IPS DF 6.9 (cell line): ENCODE data around the gene DUT.

Experiments used
- DNase-seq: peaks from one replicate; pipeline ENCODE4 v3.0.0-alpha.2; 2013; ENCODE audit warnings: low read depth, low spot score
- H3K27ac ChIP-seq: one replicate; pipeline ENCODE4 v1.5.1; 2013; ENCODE audit warnings: low read length, control low read depth
- H3K27me3 ChIP-seq: 2 replicates; pipeline ENCODE4 v1.6.1; 2013; ENCODE audit warnings: mild to moderate bottlenecking, low read length; ENCODE audit not compliant: control insufficient read depth, insufficient read depth
- H3K36me3 ChIP-seq: 2 replicates; pipeline ENCODE4 v1.6.1; 2013; ENCODE audit warnings: low read length; ENCODE audit not compliant: control insufficient read depth, insufficient read depth
- H3K4me1 ChIP-seq: 2 replicates; pipeline ENCODE4 v1.6.1; 2013; ENCODE audit warnings: low read length; ENCODE audit not compliant: control insufficient read depth, insufficient read depth
- H3K4me3 ChIP-seq: 2 replicates; pipeline ENCODE4 v1.5.1; 2013; ENCODE audit warnings: mild to moderate bottlenecking, low read length
- H3K9me3 ChIP-seq: 2 replicates; pipeline ENCODE4 v1.6.1; 2013; ENCODE audit warnings: low read length, inconsistent platforms; ENCODE audit not compliant: control insufficient read depth, insufficient read depth
- WGBS: extraction: QIAGEN DNeasy Blood & Tissue Kit; methylation state at CpG from one replicate; pipeline ENCODE4 v1.1.7; 2013; ENCODE audit warnings: mixed read lengths, missing lambda C conversion rate; ENCODE audit not compliant: insufficient read length, insufficient coverage; 5-methylcytosine and 5-hydroxymethylcytosine counted together

DUT gene

GRCh38 chr15:48330855-48331795 is at the start of gene DUT:
Gene DUT, plus strand, starts transcription at chr15:48331429. Its CDS starts 87 bp downstream, at chr15:48331516.
- Histone ChIP-seq H3K36me3 (no peaks in the 10 kb centered on the region; the same call in 1 of the 2 replicates), H3K27me3 (no peaks in the 10 kb centered on the region), H3K4me3 (peak within 1 kb of the TSS; percentile 86), H3K9me3 (no peaks in the 10 kb centered on the region), H3K4me1 (no peaks in the 10 kb centered on the region), H3K27ac (no peak within 1 kb of the TSS)
- WGBS = no CpG with 5 or more reads among the region's 89 CpGs
- no peak for DNase-seq

- no peaks in the 10 kb centered on the region for H3K9me3 ChIP-seq
- no peaks in the 10 kb centered on the region; the same call in 1 of the 2 replicates for H3K27me3 ChIP-seq
- no peaks in the 10 kb centered on the region for H3K36me3 ChIP-seq
- 100% methylated on average over 1 of the region's 4 CpGs for WGBS
- no peak overlapping the region for H3K27ac ChIP-seq
- H3K4me1 ChIP-seq = peaks cover 1% of the 10 kb centered on the region; the same call in 1 of the 2 replicates
- DNase-seq = no peak
- H3K4me3 ChIP-seq = no peak overlapping the region
Measured at GRCh38 chr15:48281674-48282073, 49.6 kb upstream of the DUT start.

- no peak for DNase-seq
- H3K36me3 ChIP-seq = no peaks in the 10 kb centered on the region
- H3K27ac ChIP-seq = no peak overlapping the region
- peaks cover 1% of the 10 kb centered on the region; the same call in 1 of the 2 replicates for H3K4me1 ChIP-seq
- no peaks in the 10 kb centered on the region; the same call in 1 of the 2 replicates for H3K27me3 ChIP-seq
- WGBS = no CpG with 5 or more reads among the region's 4 CpGs
- H3K4me3 ChIP-seq = no peak overlapping the region
- no peaks in the 10 kb centered on the region for H3K9me3 ChIP-seq
Measured at GRCh38 chr15:48282216-48282615, 49.0 kb upstream of the DUT start.

GRCh38 chr15:48283396-48284145 is 47.7 kb upstream of the DUT start:
- peaks cover 1% of the 10 kb centered on the region; the same call in 1 of the 2 replicates for H3K4me1 ChIP-seq
- H3K27ac ChIP-seq = no peak overlapping the region
- H3K9me3 ChIP-seq = no peaks in the 10 kb centered on the region
- H3K27me3 ChIP-seq = no peaks in the 10 kb centered on the region; the same call in 1 of the 2 replicates
- WGBS = no CpG with 5 or more reads among the region's 6 CpGs
- no peak for DNase-seq
- H3K4me3 ChIP-seq = no peak overlapping the region
- no peaks in the 10 kb centered on the region for H3K36me3 ChIP-seq

- Histone ChIP-seq H3K4me3 (no peak overlapping the region), H3K4me1 (peaks cover 1% of the 10 kb centered on the region; the same call in 1 of the 2 replicates), H3K36me3 (no peaks in the 10 kb centered on the region), H3K27me3 (no peaks in the 10 kb centered on the region; the same call in 1 of the 2 replicates), H3K27ac (no peak overlapping the region), H3K9me3 (no peaks in the 10 kb centered on the region)
- peak; percentile 82 for DNase-seq
- no CpG with 5 or more reads among the region's 14 CpGs for whole genome bisulfite sequencing
Measured at GRCh38 chr15:48285329-48286214, 45.7 kb upstream of the DUT start.

- H3K9me3 ChIP-seq = no peaks in the 10 kb centered on the region
- WGBS = 100% methylated on average over 1 of the region's 2 CpGs
- no peak for DNase-seq
- H3K27me3 ChIP-seq = no peaks in the 10 kb centered on the region
- H3K4me3 ChIP-seq = no peak overlapping the region
- no peaks in the 10 kb centered on the region for H3K36me3 ChIP-seq
- H3K4me1 ChIP-seq = no peaks in the 10 kb centered on the region; the same call in 1 of the 2 replicates
- H3K27ac ChIP-seq = no peak overlapping the region
Measured at GRCh38 chr15:48289628-48290027, 41.6 kb upstream of the DUT start.

- Histone ChIP-seq H3K4me1 (no peaks in the 10 kb centered on the region; the same call in 1 of the 2 replicates), H3K9me3 (no peaks in the 10 kb centered on the region), H3K27ac (no peak overlapping the region), H3K36me3 (no peaks in the 10 kb centered on the region), H3K4me3 (no peak overlapping the region), H3K27me3 (no peaks in the 10 kb centered on the region)
- WGBS = no CpG with 5 or more reads among the region's 4 CpGs
- no peak for DNase-seq
Measured at GRCh38 chr15:48292458-48292857, 38.8 kb upstream of the DUT start.

- Histone ChIP-seq H3K4me3 (no peak overlapping the region), H3K36me3 (no peaks in the 10 kb centered on the region), H3K27me3 (no peaks in the 10 kb centered on the region), H3K4me1 (peaks cover 2% of the 10 kb centered on the region; the same call in 1 of the 2 replicates), H3K9me3 (no peaks in the 10 kb centered on the region), H3K27ac (no peak overlapping the region)
- WGBS = no CpG with 5 or more reads among the region's 2 CpGs
- DNase-seq = no peak
Measured at GRCh38 chr15:48297668-48298067, 33.6 kb upstream of the DUT start.

GRCh38 chr15:48298914-48299313 is 32.3 kb upstream of the DUT start:
- Histone ChIP-seq H3K4me1 (peaks cover 2% of the 10 kb centered on the region; the same call in 1 of the 2 replicates), H3K9me3 (no peaks in the 10 kb centered on the region), H3K36me3 (no peaks in the 10 kb centered on the region), H3K4me3 (no peak overlapping the region), H3K27ac (no peak overlapping the region), H3K27me3 (no peaks in the 10 kb centered on the region)
- no peak for DNase-seq
- no CpG with 5 or more reads among the region's 2 CpGs for WGBS
